Osteocyte (in vitro differentiated cells): Measurements from ENCODE around the gene SELPLG. TPM values are rescaled to one million over a fixed set of nuclear protein-coding genes. Genes with fewer than 3 reads are reported as not detected.
A peak's percentile ranks its signal among the peaks of the same experiment; 100 is the strongest.

Experiments
- DNase-seq: peaks from one replicate; pipeline ENCODE4 v3.0.0; 2021; ENCODE audit warnings: mixed read lengths; ENCODE audit not compliant: unreplicated experiment; ENCODE audit errors: extremely low spot score
- H3K27ac Mint-ChIP-seq: one replicate; pipeline ENCODE4 v1.8.0; 2021; ENCODE audit warnings: mild to moderate bottlenecking, mixed read lengths; ENCODE audit not compliant: unreplicated experiment
- H3K27me3 Mint-ChIP-seq: one replicate; pipeline ENCODE4 v1.8.0; 2021; ENCODE audit warnings: mixed read lengths; ENCODE audit not compliant: unreplicated experiment
- H3K36me3 Mint-ChIP-seq: one replicate; pipeline ENCODE4 v1.8.0; 2021; ENCODE audit warnings: mixed read lengths; ENCODE audit not compliant: unreplicated experiment
- H3K4me1 Mint-ChIP-seq: one replicate; pipeline ENCODE4 v1.8.0; 2021; ENCODE audit warnings: mixed read lengths; ENCODE audit not compliant: unreplicated experiment
- H3K4me3 Mint-ChIP-seq: one replicate; pipeline ENCODE4 v1.8.0; 2021; ENCODE audit warnings: mild to moderate bottlenecking, moderate library complexity, mixed read lengths; ENCODE audit not compliant: unreplicated experiment
- H3K9me3 Mint-ChIP-seq: one replicate; pipeline ENCODE4 v1.8.0; 2021; ENCODE audit warnings: mixed read lengths; ENCODE audit not compliant: unreplicated experiment
- CTCF ChIP-seq: fragments of 200-600 bp; sonication (generic); IDR thresholded peaks from 2 replicates; pipeline ENCODE4 v1.5.0; 2021; ENCODE audit warnings: antibody characterized with exemption, mild to moderate bottlenecking, moderate library complexity
- total RNA-seq: library from RNA; stranded (reverse); gene quantifications from 2 replicates; pipeline ENCODE4 v1.2.1, GENCODE V29; 2021

The SELPLG gene
- total RNA-seq, 1 donor from 2014 or later: 0.59 TPM

- peaks cover 12% of the 10 kb centered on the region for H3K4me1 Mint-ChIP-seq
- H3K27ac Mint-ChIP-seq: no peak overlapping the region
- H3K36me3 Mint-ChIP-seq: peaks cover 49% of the 10 kb centered on the region
- no peak overlapping the region for H3K4me3 Mint-ChIP-seq
- H3K27me3 Mint-ChIP-seq: no peaks in the 10 kb centered on the region
- no peak for TF ChIP-seq CTCF
- no peaks in the 10 kb centered on the region for H3K9me3 Mint-ChIP-seq
- DNase-seq: no peak
These were observed 20.2 kb upstream of the SELPLG start for GRCh38 chr12:108653922-108654321.

- Mint-ChIP-seq H3K9me3 (no peaks in the 10 kb centered on the region), H3K4me1 (peaks cover 12% of the 10 kb centered on the region), H3K27me3 (no peaks in the 10 kb centered on the region), H3K4me3 (no peak overlapping the region), H3K36me3 (peaks cover 53% of the 10 kb centered on the region), H3K27ac (no peak overlapping the region)
- no peak for DNase-seq
- TF ChIP-seq CTCF: no peak
These were observed 19.4 kb upstream of the SELPLG start for GRCh38 chr12:108653082-108653516.

DNA sequence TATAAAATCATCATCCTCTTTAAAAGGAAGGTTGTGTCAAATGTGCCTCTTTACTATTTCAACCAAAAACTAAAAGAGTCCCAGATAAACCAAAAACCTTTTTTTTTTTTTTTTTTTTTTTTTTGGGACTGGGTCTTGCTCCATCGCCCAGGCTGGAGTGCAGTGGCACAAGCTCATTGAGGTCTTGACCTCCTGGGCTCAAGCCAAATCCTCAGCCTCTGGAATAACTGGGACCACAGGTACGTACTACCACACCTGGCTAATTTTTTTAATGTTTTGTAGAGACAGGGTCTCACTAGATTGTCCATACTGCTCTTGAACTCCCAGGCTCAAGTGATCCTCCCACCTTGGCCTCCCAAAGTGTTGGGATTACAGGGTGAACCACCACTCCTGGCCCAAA is 16.4 kb upstream of the SELPLG start:
- Mint-ChIP-seq H3K4me1 (peaks cover 12% of the 10 kb centered on the region), H3K9me3 (no peaks in the 10 kb centered on the region), H3K27ac (peak overlapping the region; percentile 64), H3K4me3 (no peak overlapping the region), H3K27me3 (no peaks in the 10 kb centered on the region), H3K36me3 (peaks cover 61% of the 10 kb centered on the region)
- no peak for TF ChIP-seq CTCF
- no peak for DNase-seq

DNA sequence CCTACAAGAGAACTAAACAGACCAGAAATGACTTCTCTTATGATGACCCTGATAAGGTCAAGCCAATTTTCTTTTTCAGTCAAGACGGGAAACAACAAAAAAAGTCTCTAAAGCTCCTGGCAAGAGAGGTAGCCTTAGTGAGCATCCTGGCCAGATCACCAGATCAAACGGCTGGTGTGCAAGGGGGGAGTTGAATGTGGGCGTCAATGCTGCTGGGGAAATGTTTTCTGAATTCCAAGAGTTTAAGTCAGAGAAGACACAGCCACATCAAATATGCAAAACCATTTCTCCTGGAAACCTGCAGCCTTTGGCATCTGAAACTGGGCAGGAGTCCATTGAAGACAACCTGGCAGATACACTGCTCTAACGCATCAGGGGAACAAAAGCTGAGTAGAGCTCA is 16.0 kb upstream of the SELPLG start:
- H3K27me3 Mint-ChIP-seq: no peaks in the 10 kb centered on the region
- no peak for TF ChIP-seq CTCF
- H3K36me3 Mint-ChIP-seq: peaks cover 63% of the 10 kb centered on the region
- H3K9me3 Mint-ChIP-seq: no peaks in the 10 kb centered on the region
- no peak overlapping the region for H3K4me3 Mint-ChIP-seq
- DNase-seq: no peak
- peaks cover 12% of the 10 kb centered on the region for H3K4me1 Mint-ChIP-seq
- peak overlapping the region; percentile 64 for H3K27ac Mint-ChIP-seq

- no peak for DNase-seq
- H3K36me3 Mint-ChIP-seq: peaks cover 67% of the 10 kb centered on the region
- no peaks in the 10 kb centered on the region for H3K9me3 Mint-ChIP-seq
- no peaks in the 10 kb centered on the region for H3K27me3 Mint-ChIP-seq
- peak overlapping the region; percentile 64 for H3K27ac Mint-ChIP-seq
- TF ChIP-seq CTCF: no peak
- no peak overlapping the region for H3K4me3 Mint-ChIP-seq
- peaks cover 16% of the 10 kb centered on the region for H3K4me1 Mint-ChIP-seq
These were observed 15.4 kb upstream of the SELPLG start for GRCh38 chr12:108649126-108649525.
